ENCODE results near the gene CRADD.

DNA sequence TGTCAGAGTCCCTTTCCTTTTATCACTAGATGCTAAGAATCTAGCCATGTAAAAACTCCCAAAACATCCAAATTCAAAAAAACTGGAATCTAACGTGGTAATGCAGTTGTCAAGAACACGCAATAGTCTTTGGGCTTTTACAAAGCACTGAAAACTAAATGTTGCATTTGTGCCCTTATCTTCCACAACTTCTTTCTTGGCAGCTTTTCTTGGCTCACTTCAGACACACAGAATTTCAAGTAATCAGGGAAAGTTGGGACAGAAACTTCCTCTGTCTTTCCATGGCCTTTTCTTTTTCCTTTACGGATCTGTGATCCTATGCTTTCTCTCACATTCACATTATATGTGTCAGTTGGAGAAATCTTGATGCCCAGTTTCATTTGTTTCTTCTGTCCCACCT, 136.0 kb downstream of the CRADD start:
- TF ChIP-seq, protein P1, sequence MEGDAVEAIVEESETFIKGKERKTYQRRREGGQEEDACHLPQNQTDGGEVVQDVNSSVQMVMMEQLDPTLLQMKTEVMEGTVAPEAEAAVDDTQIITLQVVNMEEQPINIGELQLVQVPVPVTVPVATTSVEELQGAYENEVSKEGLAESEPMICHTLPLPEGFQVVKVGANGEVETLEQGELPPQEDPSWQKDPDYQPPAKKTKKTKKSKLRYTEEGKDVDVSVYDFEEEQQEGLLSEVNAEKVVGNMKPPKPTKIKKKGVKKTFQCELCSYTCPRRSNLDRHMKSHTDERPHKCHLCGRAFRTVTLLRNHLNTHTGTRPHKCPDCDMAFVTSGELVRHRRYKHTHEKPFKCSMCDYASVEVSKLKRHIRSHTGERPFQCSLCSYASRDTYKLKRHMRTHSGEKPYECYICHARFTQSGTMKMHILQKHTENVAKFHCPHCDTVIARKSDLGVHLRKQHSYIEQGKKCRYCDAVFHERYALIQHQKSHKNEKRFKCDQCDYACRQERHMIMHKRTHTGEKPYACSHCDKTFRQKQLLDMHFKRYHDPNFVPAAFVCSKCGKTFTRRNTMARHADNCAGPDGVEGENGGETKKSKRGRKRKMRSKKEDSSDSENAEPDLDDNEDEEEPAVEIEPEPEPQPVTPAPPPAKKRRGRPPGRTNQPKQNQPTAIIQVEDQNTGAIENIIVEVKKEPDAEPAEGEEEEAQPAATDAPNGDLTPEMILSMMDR (IDR thresholded peaks at IDR 0.05 in 4 of 5, conservative IDR thresholded peaks at IDR 0.05 in 1 of 5) = no peak
- no peak for TF ChIP-seq POLR2A (IDR thresholded peaks at IDR 0.05)

All from gastrocnemius medialis (tissue), 4 donors.